Right hindlimb (tissue), 1 donor: ENCODE results near the gene PFKP.
"Not testable (repeated sequence)": the region's sequence is repeated elsewhere in the genome, so short reads cannot be mapped to it uniquely, and the experiment has no call there.

Source experiments
- DNase-seq: peaks from one replicate; pipeline ENCODE4 v3.0.0-alpha.2; 2018

The PFKP gene

DNA sequence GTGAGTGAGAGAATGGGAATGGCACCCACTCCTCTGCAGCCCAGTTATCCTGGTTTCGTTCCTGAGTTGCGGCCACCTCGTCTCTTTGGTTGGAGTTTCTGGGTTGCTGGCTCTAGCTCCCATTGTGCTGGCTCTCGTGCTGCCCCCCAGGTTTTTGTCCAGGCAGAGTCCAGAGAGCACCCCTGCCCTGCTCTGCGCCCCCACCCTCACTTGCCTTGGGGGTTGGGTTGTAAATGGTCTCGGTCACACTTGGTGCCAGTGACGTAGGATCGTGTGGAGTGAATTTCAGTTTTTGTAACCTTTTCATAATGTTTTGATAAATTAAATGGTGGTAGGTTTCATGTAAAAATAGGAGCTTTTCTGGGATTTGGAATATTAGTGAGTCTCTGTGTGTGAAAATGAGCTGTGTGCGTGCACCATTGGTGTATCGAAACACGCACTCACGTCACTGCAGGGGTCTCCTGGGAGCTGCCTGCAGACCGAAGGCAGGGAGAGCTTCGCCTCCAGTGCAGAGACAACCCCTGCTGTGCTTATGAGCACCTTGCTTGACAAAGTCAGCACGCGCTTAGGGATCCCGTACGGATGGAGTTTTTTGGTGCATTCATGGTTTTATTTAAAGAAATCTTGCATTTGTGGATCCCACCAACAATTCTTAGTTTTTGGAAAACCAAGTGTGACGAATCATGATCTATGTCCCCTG is 32.9 kb downstream of the PFKP start:
- no peak for DNase-seq

GRCh38 chr10:3100856-3101640 is 33.7 kb downstream of the PFKP start:
- no peak for DNase-seq

- DNase-seq, result no peak
Measured at GRCh38 chr10:3102720-3103427, 35.5 kb downstream of the PFKP start.

- DNase-seq, result no peak
Measured at GRCh38 chr10:3103646-3104045, 36.3 kb downstream of the PFKP start.

GRCh38 chr10:3104251-3104918 is 37.0 kb downstream of the PFKP start:
- DNase-seq, result peak; percentile 70

DNA sequence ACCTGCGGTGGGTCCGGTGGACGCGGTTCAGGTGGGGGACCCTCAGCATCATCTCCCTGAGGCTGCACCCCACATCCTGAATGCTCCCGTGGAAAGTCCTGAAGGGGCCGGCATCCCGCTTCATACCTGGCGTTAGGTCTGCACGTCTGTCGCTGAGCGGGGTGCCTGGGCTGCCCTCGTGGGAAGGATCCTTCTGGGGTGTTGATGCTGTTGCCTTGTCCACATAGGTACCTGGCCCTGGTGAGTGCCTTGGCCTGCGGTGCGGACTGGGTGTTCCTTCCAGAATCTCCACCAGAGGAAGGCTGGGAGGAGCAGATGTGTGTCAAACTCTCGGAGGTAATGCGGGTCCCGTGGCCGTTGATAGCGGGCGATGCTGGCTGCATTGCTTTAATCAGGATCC is 37.8 kb downstream of the PFKP start:
- no peak for DNase-seq

DNA sequence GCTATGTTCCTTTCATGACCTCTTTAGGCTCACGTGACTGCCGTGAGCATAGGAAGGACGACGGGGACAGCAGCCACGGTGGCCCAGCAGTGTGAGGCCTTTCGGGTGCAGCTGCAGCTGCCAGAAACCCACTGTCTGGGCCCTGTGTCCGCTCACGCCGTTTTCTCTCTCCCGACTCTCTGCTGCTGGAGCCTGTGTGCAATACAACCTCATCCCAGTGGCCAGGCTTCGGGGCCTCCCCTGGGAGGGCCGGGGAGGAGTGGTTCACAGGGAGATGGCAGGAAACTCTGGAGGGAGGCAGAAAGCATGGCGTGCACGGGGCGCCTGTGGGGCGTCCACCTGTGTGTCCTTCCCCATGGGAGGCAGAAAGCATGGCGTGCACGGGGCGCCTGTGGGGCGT is 38.6 kb downstream of the PFKP start:
- no peak for DNase-seq

DNA sequence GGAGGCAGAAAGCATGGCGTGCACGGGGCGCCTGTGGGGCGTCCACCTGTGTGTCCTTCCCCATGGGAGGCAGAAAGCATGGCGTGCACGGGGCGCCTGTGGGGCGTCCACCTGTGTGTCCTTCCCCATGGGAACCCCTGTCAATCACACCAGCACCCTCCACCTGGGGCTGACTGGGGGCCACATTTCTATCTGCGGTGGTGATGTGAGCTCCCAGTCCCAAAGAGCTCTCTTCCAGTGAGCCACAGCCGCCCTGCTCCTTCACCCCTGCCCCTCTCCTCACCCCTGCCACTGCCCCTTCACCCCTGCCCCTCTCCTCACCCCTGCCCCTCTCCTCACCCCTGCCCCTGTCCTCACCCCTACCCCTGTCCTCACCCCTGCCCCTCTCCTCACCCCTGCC is 39.0 kb downstream of the PFKP start:
- DNase-seq, result not testable (repeated sequence)

DNA sequence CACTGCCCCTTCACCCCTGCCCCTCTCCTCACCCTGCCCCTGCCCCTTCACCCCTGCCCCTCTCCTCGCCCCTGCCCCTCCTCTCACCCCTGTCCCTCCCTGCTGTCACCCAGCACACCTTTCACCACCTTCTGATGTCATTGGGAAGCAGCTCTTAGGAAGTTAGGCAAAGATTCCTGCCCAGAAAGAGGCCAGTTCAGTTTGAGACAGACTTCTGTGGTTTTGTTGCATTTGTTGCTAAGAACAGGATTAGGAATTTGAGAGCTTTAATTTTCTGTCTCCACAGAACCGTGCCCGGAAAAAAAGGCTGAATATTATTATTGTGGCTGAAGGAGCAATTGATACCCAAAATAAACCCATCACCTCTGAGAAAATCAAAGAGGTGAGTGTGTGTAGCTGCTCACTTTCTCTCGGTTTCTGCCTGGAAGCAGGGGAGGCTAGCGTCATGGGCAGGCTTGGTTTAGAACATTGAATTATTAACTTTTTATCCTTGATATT is 39.6 kb downstream of the PFKP start:
- DNase-seq, result peak; percentile 45

DNA sequence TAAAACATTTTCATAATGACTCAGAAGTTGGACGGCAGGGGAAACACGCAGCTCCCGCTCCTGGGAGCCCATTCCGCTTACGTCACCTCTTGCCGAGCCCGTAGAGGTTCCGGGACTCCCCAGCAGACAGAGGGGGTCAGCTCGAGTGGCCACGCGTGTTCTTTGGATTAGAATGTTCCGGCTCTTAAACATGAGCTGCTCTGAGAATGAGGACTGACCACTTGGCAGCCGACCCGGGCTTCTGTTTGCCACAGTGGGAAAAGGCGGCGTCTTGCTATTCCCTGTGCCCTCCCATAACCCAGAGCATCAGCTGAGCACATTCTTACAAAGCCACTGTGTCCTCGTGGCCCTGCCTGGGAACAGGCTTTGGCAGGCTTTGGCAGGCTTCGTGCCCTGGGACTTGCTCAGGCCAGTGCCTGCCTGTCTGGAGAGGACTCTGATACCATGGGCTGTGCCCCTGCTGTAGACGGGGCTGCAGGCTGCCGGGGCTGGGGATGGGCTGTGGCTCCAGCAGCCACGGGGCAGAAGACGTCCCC is 40.1 kb downstream of the PFKP start:
- DNase-seq, result peak; percentile 81

GRCh38 chr10:3108033-3108432 is 40.7 kb downstream of the PFKP start:
- no peak for DNase-seq

DNA sequence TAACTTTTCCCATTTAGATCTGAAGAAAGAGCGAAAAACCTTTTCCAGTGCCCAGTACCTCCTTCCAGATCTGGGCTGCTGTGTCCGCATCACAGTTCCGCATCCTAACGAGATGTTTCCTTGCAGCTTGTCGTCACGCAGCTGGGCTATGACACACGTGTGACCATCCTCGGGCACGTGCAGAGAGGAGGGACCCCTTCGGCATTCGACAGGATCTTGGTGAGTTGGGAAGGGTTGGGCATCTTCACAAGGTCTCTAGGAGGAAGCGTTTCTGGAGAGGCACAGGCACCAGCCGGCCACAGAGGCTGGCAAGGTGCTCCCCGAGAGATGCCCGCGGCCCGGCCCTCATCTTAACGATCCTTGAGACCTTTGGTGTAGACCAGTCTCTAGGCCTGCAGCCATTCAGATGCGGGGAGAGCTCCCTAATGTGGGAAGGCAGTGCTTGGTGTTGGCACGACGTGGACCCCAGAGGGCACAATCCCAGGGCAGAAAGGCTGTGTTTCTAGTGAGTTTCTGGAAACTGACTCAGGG is 41.3 kb downstream of the PFKP start:
- no peak for DNase-seq

GRCh38 chr10:3109196-3109595 is 41.8 kb downstream of the PFKP start:
- DNase-seq, result no peak

DNA sequence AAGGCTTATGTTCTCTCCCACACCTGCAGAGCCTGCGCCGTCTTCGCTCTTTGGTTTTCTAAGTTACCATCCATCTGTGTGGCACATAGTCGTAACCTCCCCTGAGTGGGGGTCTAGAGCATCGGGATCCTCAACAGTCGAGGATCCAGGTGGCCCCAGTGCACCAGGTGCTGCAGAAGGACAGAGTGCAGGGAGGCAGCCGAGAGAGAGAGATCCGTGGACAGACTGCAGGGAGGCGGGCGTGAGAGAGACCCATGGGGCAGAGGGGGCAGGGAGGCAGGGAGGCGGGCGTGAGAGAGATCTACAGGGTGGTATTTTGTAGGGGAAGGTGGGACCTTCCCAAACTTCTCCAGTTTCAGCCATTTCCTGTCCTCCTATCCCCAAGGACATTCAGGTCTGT is 42.3 kb downstream of the PFKP start:
- DNase-seq, result no peak

DNA sequence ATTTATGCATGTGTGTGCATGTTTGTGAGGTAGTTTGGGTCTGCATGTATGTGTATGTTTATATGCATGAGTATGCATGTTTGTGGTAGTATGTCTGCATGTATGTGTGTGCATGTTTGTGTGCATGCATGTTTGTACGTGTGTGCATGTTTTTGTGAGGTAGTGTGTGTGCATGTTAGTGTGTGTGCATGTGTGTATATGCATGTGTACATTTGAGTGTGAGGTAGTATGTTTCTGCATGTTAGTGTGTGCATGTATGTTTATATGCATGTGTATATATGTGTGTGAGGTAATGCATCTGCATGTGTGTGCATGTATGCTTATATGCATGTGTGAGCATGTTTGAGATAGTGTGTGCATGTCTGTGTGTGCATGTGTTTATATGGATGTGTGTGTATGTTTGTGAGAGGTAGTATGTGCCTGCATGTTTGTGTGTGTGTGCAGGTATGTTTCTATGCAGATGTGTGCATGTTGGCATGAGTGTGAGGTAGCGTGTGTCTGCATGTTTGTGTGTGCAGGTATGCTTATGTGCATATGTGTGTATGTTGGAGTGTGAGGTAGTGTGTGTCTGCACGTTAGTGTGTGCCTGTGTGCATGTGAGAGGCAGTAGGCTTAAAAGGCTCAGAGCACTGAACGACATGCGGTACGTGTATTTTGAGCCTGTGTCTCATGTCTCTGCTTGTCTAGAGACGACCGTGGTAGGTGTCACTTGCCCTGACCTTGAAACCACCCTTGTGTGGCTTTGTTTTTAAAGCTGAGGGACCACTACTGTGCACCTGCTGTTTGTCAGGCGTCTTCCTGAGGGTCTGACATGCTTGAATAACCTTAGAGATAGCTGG is 43.7 kb downstream of the PFKP start:
- DNase-seq, result no peak

DNA sequence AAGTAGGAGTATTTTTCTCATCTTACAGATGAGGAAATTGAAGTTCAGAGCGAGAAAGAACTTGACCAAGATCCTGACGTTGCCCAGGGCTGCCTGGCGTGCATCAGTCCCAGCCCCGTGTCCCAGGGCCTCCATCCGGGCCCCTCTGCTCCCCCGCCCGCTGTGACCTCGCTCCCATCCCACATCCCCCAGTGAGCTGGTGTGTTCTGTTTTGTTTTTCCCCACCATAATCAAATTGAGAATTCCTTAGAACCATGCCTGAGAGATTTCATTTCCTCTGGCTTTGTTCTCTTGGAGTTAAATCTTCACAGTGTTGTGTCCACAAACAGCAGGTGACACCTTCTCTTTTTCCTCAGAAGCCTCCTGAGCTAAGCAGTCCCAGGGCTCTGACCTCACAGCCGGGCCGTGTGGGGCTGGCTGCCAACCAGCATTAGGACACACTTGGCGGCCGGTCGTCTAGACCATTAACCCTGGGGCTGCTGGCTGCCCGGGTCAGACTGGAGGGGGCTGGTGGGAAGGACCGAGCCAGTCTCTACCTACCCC is 44.3 kb downstream of the PFKP start:
- no peak for DNase-seq

- DNase-seq, result no peak
Measured at GRCh38 chr10:3113343-3113720, 46.0 kb downstream of the PFKP start.

GRCh38 chr10:3115685-3116084 is 48.3 kb downstream of the PFKP start:
- DNase-seq, result no peak

DNA sequence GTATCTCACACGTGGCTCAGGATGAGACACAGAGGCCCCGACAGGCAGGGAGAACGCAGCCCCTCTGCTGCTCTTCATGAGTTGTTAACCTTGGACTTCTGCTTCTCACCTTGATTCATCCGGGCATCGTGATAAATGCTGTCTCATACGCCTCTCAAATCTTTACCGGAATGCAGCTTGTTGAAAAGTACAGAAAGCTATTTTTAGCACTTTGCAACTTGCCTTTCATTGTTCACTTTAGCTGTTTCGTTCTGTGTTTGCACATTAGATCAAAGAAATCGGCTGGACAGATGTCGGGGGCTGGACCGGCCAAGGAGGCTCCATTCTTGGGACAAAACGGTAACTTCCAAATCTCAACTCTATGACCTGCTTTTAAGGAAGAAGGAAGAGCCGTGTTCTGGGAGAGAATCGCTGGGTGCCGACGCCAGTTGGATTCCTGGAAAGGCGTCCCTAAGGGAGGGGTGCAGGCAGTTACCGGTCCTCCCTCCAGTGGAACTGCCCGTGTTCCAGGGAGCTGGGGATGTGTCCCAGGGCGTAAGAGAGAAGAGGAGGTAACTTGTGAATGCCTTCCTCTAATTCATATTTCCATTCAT is 49.3 kb downstream of the PFKP start:
- no peak for DNase-seq

DNA sequence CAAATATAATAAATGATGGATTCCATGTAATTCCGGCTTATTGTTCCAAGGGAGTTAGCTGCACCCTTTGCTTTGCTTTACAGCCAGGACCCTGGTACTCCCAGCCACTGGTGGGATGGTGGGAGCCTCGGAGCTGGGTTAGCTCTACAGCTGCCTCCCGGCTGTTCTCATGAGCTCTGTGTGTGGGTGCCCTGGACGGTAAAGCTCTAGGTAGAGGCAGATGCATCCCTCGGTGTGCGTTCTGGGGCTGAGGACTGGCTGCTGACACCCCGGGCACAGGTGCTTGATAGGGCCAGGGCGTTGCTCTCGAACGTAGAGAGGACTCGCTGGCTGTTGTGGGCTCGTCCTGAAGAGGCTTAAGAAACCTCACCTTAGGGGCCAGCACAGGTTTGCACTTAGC is 50.1 kb downstream of the PFKP start:
- no peak for DNase-seq

DNA sequence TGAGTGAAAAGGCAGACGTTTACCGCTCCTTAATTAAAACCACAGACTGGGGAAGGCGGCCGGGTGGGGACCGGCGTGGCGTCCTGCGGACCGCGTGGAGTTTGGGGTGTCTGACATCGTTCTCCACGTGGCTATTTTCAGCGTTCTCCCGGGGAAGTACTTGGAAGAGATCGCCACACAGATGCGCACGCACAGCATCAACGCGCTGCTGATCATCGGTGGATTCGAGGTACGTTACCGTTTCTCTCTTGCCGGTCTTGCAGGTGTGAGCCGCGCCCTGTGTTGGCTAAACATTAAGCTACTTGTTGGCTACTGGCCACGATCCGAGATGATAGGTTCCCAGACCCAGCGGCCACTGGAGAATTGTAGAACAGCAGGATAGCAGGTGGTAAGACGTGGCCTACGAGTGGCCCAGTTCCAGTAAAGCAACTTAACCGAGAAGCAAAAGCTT is 51.3 kb downstream of the PFKP start:
- DNase-seq, result no peak
